Trophoblast cell (in vitro differentiated cells and primary cell): ENCODE data around the gene CASZ1.

Experiments
- DNase-seq, 2 donors: peaks; one replicate each; pipeline ENCODE4 v3.0.0-alpha.2; 2016
- H2AFZ ChIP-seq: 2 replicates; pipeline ENCODE4 v1.6.1; 2013; ENCODE audit warnings: low read length, moderate library complexity, mild to moderate bottlenecking; ENCODE audit not compliant: insufficient read depth, poor library complexity
- H2AK5ac ChIP-seq: 2 replicates; pipeline ENCODE4 v1.6.1; 2013; ENCODE audit warnings: mild to moderate bottlenecking, low read length
- H2BK120ac ChIP-seq: 2 replicates; pipeline ENCODE4 v1.6.1; 2013; ENCODE audit warnings: low read length, mild to moderate bottlenecking, moderate library complexity; ENCODE audit not compliant: insufficient read depth, poor library complexity
- H2BK12ac ChIP-seq: 2 replicates; pipeline ENCODE4 v1.6.1; 2013; ENCODE audit warnings: mild to moderate bottlenecking, low read length, moderate library complexity
- H2BK5ac ChIP-seq: 2 replicates; pipeline ENCODE4 v1.6.1; 2013; ENCODE audit warnings: low read length, low read depth, moderate library complexity, mild to moderate bottlenecking; ENCODE audit not compliant: poor library complexity
- H3K14ac ChIP-seq: 2 replicates; pipeline ENCODE4 v1.6.1; 2013; ENCODE audit warnings: mild to moderate bottlenecking, low read length
- H3K18ac ChIP-seq: 2 replicates; pipeline ENCODE4 v1.6.1; 2013; ENCODE audit warnings: mild to moderate bottlenecking, low read length
- H3K23ac ChIP-seq: 2 replicates; pipeline ENCODE4 v1.6.1; 2013; ENCODE audit warnings: low read length
- H3K27ac ChIP-seq: 2 replicates; pipeline ENCODE4 v1.5.1; 2013; ENCODE audit warnings: low read depth, mild to moderate bottlenecking, inconsistent platforms, low read length, moderate library complexity
- H3K27me3 ChIP-seq: 2 replicates; pipeline ENCODE4 v1.6.1; 2013; ENCODE audit warnings: inconsistent platforms, mild to moderate bottlenecking, low read length, moderate library complexity; ENCODE audit not compliant: insufficient read depth
- H3K36me3 ChIP-seq, 2 experiments: 1 replicate in 1 of 2; 2 replicates in 1 of 2; pipeline ENCODE4 v1.6.1; 2013; ENCODE audit warnings: low read length in 2 of 2, mild to moderate bottlenecking in 2 of 2, moderate library complexity in 1 of 2; ENCODE audit not compliant: insufficient read depth in 2 of 2, control insufficient read depth in 1 of 2
- H3K4ac ChIP-seq: 2 replicates; pipeline ENCODE4 v1.6.1; 2013; ENCODE audit warnings: low read depth, mild to moderate bottlenecking, low read length, moderate library complexity
- H3K4me1 ChIP-seq, 2 experiments: 1 replicate in 1 of 2; 2 replicates in 1 of 2; pipeline ENCODE4 v1.6.1; 2013; ENCODE audit warnings: low read length in 2 of 2, mild to moderate bottlenecking in 2 of 2, moderate library complexity in 1 of 2; ENCODE audit not compliant: insufficient read depth in 2 of 2, control insufficient read depth in 1 of 2
- H3K4me2 ChIP-seq: 2 replicates; pipeline ENCODE4 v1.6.1; 2013; ENCODE audit warnings: inconsistent platforms, mild to moderate bottlenecking, low read length, moderate library complexity
- H3K4me3 ChIP-seq: 2 replicates; pipeline ENCODE4 v1.5.1; 2013; ENCODE audit warnings: mild to moderate bottlenecking, low read depth, low read length, inconsistent platforms
- H3K79me1 ChIP-seq: one replicate; pipeline ENCODE4 v1.6.1; 2013; ENCODE audit warnings: low read length
- H3K79me2 ChIP-seq: 2 replicates; pipeline ENCODE4 v1.6.1; 2013; ENCODE audit warnings: low read length, mild to moderate bottlenecking; ENCODE audit not compliant: control insufficient read depth, insufficient read depth, poor library complexity
- H3K9ac ChIP-seq: 2 replicates; pipeline ENCODE4 v1.6.1; 2013; ENCODE audit warnings: mild to moderate bottlenecking, low read length
- H3K9me3 ChIP-seq: 2 replicates; pipeline ENCODE4 v1.6.1; 2013; ENCODE audit warnings: low read depth, mild to moderate bottlenecking, control low read depth, inconsistent platforms, low read length; ENCODE audit not compliant: insufficient read depth
- H4K12ac ChIP-seq: 2 replicates; pipeline ENCODE4 v1.6.1; 2013; ENCODE audit warnings: low read depth, mild to moderate bottlenecking, low read length, moderate library complexity
- H4K8ac ChIP-seq: 2 replicates; pipeline ENCODE4 v1.6.1; 2013; ENCODE audit warnings: low read depth, mild to moderate bottlenecking, low read length, moderate library complexity
- H4K91ac ChIP-seq: one replicate; pipeline ENCODE4 v1.6.1; 2013; ENCODE audit warnings: low read depth, mild to moderate bottlenecking, low read length, moderate library complexity
- WGBS: extraction: QIAGEN DNeasy Blood & Tissue Kit; methylation state at CpG from one replicate; pipeline ENCODE4 v1.1.7; 2013; ENCODE audit warnings: missing lambda C conversion rate; ENCODE audit not compliant: insufficient read length, insufficient coverage; ENCODE audit errors: extremely low coverage; 5-methylcytosine and 5-hydroxymethylcytosine counted together

Gene CASZ1

DNA sequence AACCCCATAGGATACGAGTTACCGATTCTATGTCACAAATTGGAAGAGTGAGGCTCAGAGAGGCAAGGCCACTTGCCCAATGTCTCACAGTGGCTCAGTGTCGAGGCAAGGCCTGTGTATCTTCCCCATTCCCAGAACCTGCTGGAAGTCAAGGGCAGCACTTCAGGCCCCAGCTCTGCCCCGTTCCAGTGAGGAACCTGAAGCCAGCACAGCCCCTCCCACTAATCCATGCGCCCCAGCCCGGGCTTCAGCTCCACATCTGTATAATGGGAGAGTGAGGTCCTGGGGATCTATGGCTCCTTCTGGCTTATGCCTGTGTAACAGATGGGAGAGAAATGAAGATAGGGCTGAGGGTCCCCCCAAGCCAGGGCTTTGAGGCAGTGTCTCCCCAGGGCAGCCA lies 56.3 kb downstream of the CASZ1 start:
- no peak overlapping the region for H3K4me2 ChIP-seq
- H3K4me1 ChIP-seq = no peaks in the 10 kb centered on the region
- no peak overlapping the region for H4K91ac ChIP-seq
- no peak overlapping the region for H2BK5ac ChIP-seq
- H2BK12ac ChIP-seq = no peak overlapping the region
- no peaks in the 10 kb centered on the region for H3K79me2 ChIP-seq
- H2AK5ac ChIP-seq = no peak overlapping the region
- H3K27me3 ChIP-seq = no peaks in the 10 kb centered on the region
- no peak overlapping the region for H3K4ac ChIP-seq
- H3K79me1 ChIP-seq = no peaks in the 10 kb centered on the region
- DNase-seq = no peak
- no peak overlapping the region for H3K9ac ChIP-seq
- WGBS = no CpG with 5 or more reads among the region's 6 CpGs
- no peaks in the 10 kb centered on the region for H3K36me3 ChIP-seq
- H3K23ac ChIP-seq = no peak overlapping the region
- no peak overlapping the region for H2AFZ ChIP-seq
- H2BK120ac ChIP-seq = no peak overlapping the region
- no peak overlapping the region for H3K4me3 ChIP-seq
- no peak overlapping the region for H3K14ac ChIP-seq
- H4K12ac ChIP-seq = no peak overlapping the region
- no peak overlapping the region for H3K18ac ChIP-seq
- no peaks in the 10 kb centered on the region for H3K9me3 ChIP-seq
- no peak overlapping the region for H4K8ac ChIP-seq
- H3K27ac ChIP-seq = no peak overlapping the region

GRCh38 chr1:10739589-10739988 lies 56.9 kb downstream of the CASZ1 start:
- Histone ChIP-seq H4K91ac (no peak overlapping the region), H3K9me3 (no peaks in the 10 kb centered on the region)

DNA sequence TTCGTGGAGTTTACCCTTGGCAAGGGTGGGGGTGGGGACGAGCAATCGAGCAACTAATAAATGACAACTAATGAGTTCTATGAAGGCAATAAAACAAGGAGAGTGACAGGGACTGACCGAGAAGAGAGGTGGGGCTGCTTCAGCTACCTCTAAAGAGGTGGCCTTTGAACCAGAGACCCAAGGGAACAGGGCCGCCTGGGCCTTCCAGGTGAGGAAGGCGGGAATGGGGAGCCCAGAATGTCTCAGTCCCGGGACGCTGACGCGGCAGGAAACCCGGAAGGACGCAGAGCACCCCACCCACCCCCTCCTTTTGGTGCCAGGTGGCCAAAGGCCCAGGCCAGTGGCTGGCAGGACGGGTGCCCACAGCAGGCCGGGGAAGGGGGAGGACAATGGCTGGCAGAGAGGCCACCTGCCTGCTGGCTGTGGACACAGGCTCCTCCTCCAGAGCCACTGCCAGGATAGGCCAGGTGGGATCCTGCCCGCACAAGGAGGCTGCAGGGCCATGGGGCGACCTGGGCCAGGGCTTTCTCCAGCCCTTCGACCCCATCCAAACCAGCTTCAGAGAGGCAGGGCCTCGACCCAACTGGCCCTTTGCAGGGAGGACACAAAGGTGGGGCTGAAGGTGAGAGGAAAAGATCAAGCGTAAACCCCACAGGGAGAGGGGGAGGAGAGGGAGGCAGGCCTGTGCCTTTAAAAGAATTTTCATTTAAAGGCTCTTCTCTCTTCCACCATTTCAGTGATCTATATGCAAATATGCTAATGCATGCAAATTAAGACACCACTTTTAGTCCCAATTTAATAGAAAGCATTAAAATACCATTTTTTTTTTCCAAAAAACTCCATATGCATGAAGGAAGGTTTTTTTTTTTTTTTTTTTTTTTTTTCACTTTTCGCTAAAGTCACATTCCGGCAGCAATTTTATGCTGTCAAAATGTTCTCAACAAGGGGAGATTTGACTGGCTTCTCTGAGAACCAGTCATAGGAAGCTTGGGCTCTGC lies 58.1 kb downstream of the CASZ1 start:
- DNase-seq = no peak
- no peak overlapping the region for H4K8ac ChIP-seq
- H3K36me3 ChIP-seq = no peaks in the 10 kb centered on the region
- H3K27ac ChIP-seq = no peak overlapping the region
- H2AK5ac ChIP-seq = no peak overlapping the region
- no peak overlapping the region for H3K4ac ChIP-seq
- H3K18ac ChIP-seq = no peak overlapping the region
- H3K4me1 ChIP-seq = no peaks in the 10 kb centered on the region
- H3K14ac ChIP-seq = no peak overlapping the region
- H4K91ac ChIP-seq = no peak overlapping the region
- no peak overlapping the region for H3K4me3 ChIP-seq
- no peak overlapping the region for H2BK120ac ChIP-seq
- no peak overlapping the region for H3K23ac ChIP-seq
- no peak overlapping the region for H3K9ac ChIP-seq
- no peak overlapping the region for H2AFZ ChIP-seq
- H3K79me2 ChIP-seq = no peaks in the 10 kb centered on the region
- no peaks in the 10 kb centered on the region for H3K9me3 ChIP-seq
- H4K12ac ChIP-seq = no peak overlapping the region
- no CpG with 5 or more reads among the region's 21 CpGs for WGBS
- H3K4me2 ChIP-seq = no peak overlapping the region
- H2BK12ac ChIP-seq = no peak overlapping the region
- H2BK5ac ChIP-seq = no peak overlapping the region
- no peaks in the 10 kb centered on the region for H3K27me3 ChIP-seq
- H3K79me1 ChIP-seq = no peaks in the 10 kb centered on the region

More at GRCh38 chr1:10739589-10739988, 56.9 kb downstream of the CASZ1 start:
- no peaks in the 10 kb centered on the region for H3K36me3 ChIP-seq
- DNase-seq = no peak
- H3K27me3 ChIP-seq = no peaks in the 10 kb centered on the region
- H2BK5ac ChIP-seq = no peak overlapping the region
- H3K27ac ChIP-seq = no peak overlapping the region
- no peaks in the 10 kb centered on the region for H3K4me1 ChIP-seq
- H3K23ac ChIP-seq = no peak overlapping the region
- no peaks in the 10 kb centered on the region for H3K79me2 ChIP-seq
- no peak overlapping the region for H2AK5ac ChIP-seq
- no peak overlapping the region for H2BK120ac ChIP-seq
- H2AFZ ChIP-seq = no peak overlapping the region
- H3K4me2 ChIP-seq = no peak overlapping the region
- no peaks in the 10 kb centered on the region for H3K79me1 ChIP-seq
- no peak overlapping the region for H3K4ac ChIP-seq
- no peak overlapping the region for H4K12ac ChIP-seq
- H4K8ac ChIP-seq = no peak overlapping the region
- no CpG with 5 or more reads among the region's 8 CpGs for WGBS
- H3K18ac ChIP-seq = no peak overlapping the region
- H2BK12ac ChIP-seq = no peak overlapping the region
- no peak overlapping the region for H3K4me3 ChIP-seq
- no peak overlapping the region for H3K14ac ChIP-seq
- no peak overlapping the region for H3K9ac ChIP-seq

GRCh38 chr1:10737651-10738050 lies 58.8 kb downstream of the CASZ1 start:
- no peaks in the 10 kb centered on the region for H3K79me2 ChIP-seq
- no peaks in the 10 kb centered on the region for H3K79me1 ChIP-seq
- no CpG with 5 or more reads among the region's 12 CpGs for WGBS
- H3K4ac ChIP-seq = no peak overlapping the region
- no peak overlapping the region for H3K14ac ChIP-seq
- H4K12ac ChIP-seq = no peak overlapping the region
- H2AFZ ChIP-seq = no peak overlapping the region
- H3K4me1 ChIP-seq = no peaks in the 10 kb centered on the region
- DNase-seq = no peak
- H3K36me3 ChIP-seq = no peaks in the 10 kb centered on the region
- no peak overlapping the region for H2BK12ac ChIP-seq
- no peak overlapping the region for H3K4me2 ChIP-seq
- no peak overlapping the region for H2BK120ac ChIP-seq
- H3K27ac ChIP-seq = no peak overlapping the region
- no peak overlapping the region for H4K91ac ChIP-seq
- no peak overlapping the region for H2BK5ac ChIP-seq
- no peak overlapping the region for H3K9ac ChIP-seq
- no peak overlapping the region for H4K8ac ChIP-seq
- no peaks in the 10 kb centered on the region for H3K27me3 ChIP-seq
- H3K9me3 ChIP-seq = no peaks in the 10 kb centered on the region
- H2AK5ac ChIP-seq = no peak overlapping the region
- H3K4me3 ChIP-seq = no peak overlapping the region
- no peak overlapping the region for H3K23ac ChIP-seq
- H3K18ac ChIP-seq = no peak overlapping the region
